GM12878 (cell line): ENCODE data around the gene RAB25. TPM values are rescaled to one million over a fixed set of nuclear protein-coding genes. Genes with fewer than 3 reads are reported as not detected.
"Not testable (repeated sequence)": the region's sequence is repeated elsewhere in the genome, so short reads cannot be mapped to it uniquely, and the experiment has no call there.

ENCODE experiments used
- ATAC-seq: fragments of 200-7000 bp; cut with Tn5 transposase; 3 replicates; pipeline ENCODE4 v1.9.1; 2020; ENCODE audit warnings: mild to moderate bottlenecking, moderate library complexity
- BruUV-seq: library from RNA; stranded (reverse); fragments of 400-500 nt; replicated peaks from 2 replicates; lab custom pipeline; 2021; lab: Mats Ljungman, UMichigan
- CTCF ChIA-PET: fragments of 300-600 bp; sonication (Branson Sonifier 250); formaldehyde crosslinking; extraction: SDS; loops from one replicate; lab custom pipeline; 2021; ENCODE audit warnings: inconsistent platforms; lab: Yijun Ruan, JAX
- POLR2A ChIA-PET: fragments of 350-600 bp; formaldehyde crosslinking; extraction: SDS; loops from one replicate; lab custom pipeline; 2021; ENCODE audit warnings: inconsistent platforms; lab: Charles Lee
- RAD21 ChIA-PET: fragments of 300-600 bp; sonication (Branson Sonifier 250); formaldehyde crosslinking; loops from one replicate; lab custom pipeline; 2023; ENCODE audit warnings: antibody characterized with exemption; ENCODE audit not compliant: unreplicated experiment; lab: Charles Lee
- SMC1A ChIA-PET: fragments of 300-600 bp; sonication (Branson Sonifier 250); formaldehyde crosslinking; loops from one replicate; lab custom pipeline; 2023; ENCODE audit not compliant: unreplicated experiment, uncharacterized antibody; lab: Charles Lee
- DNase-seq: peaks from one replicate; pipeline ENCODE4 v3.0.0-alpha.2; 2011; ENCODE audit warnings: low read depth, low spot score
- FAIRE-seq: peaks from 3 replicates; lab custom pipeline; 2011; peaks lifted over from hg19 to GRCh38; lab: Jason Lieb, UNC
- H2AFZ ChIP-seq: 2 replicates; pipeline ENCODE4 v1.6.0; 2011; ENCODE audit warnings: low read depth, low read length, control low read depth; ENCODE audit not compliant: control insufficient read depth
- H3K27ac ChIP-seq: 2 replicates; pipeline ENCODE4 v1.5.1; 2011; ENCODE audit warnings: control low read depth; ENCODE audit not compliant: control insufficient read depth, insufficient read depth
- H3K27me3 ChIP-seq, 2 experiments: replicated peaks in 1 of 2; 2 replicates each; pipeline versions ENCODE4 v1.6.0 to v1.6.1; 2011; ENCODE audit warnings: low read length in 1 of 2; ENCODE audit not compliant: control insufficient read depth in 2 of 2, insufficient read depth in 2 of 2
- H3K36me3 ChIP-seq, 2 experiments: 2 replicates each; pipeline ENCODE4 v1.5.1; 2011; ENCODE audit warnings: low read length in 1 of 2; ENCODE audit not compliant: control insufficient read depth in 2 of 2, insufficient read depth in 2 of 2
- H3K4me1 ChIP-seq: 2 replicates; pipeline ENCODE4 v1.6.1; 2011; ENCODE audit warnings: mild to moderate bottlenecking, low read length, moderate library complexity, mixed read lengths; ENCODE audit not compliant: control insufficient read depth, insufficient read depth
- H3K4me2 ChIP-seq: 2 replicates; pipeline ENCODE4 v1.6.0; 2011; ENCODE audit warnings: control low read depth; ENCODE audit not compliant: control insufficient read depth, insufficient read depth
- H3K4me3 ChIP-seq: fragments of 200-600 bp; sonication (generic); 2 replicates; pipeline ENCODE4 v1.5.1; 2016
- H3K79me2 ChIP-seq: 2 replicates; pipeline ENCODE4 v1.6.0; 2011; ENCODE audit warnings: low read length; ENCODE audit not compliant: control insufficient read depth, insufficient read depth
- H3K9ac ChIP-seq: 2 replicates; pipeline ENCODE4 v1.8.0; 2011; ENCODE audit warnings: low read length, control low read depth, mixed read lengths; ENCODE audit not compliant: control insufficient read depth, insufficient read depth
- H3K9me3 ChIP-seq: replicated peaks from 3 replicates; pipeline ENCODE4 v1.5.1; 2011; ENCODE audit warnings: mild to moderate bottlenecking, low read length; ENCODE audit not compliant: control insufficient read depth, insufficient read depth
- H4K20me1 ChIP-seq: 2 replicates; pipeline ENCODE4 v1.6.0; 2011; ENCODE audit not compliant: control insufficient read depth, insufficient read depth
- WGBS: methylation state at CpG from one replicate; pipeline ENCODE4 v1.1.6; 2016; ENCODE audit warnings: low lambda C conversion rate; ENCODE audit not compliant: insufficient replicate concordance, insufficient coverage; ENCODE audit errors: missing lambda C conversion rate; 5-methylcytosine and 5-hydroxymethylcytosine counted together
- in situ Hi-C: fragments of 300-500 bp; cut with MboI; formaldehyde crosslinking; loops from 9 replicates; pipeline ENCODE4 v1.14.3; 2018; ENCODE audit warnings: mixed read lengths
- intact Hi-C: fragments of 100-400 bp; cut with micrococcal nuclease; formaldehyde crosslinking; loops from one replicate; pipeline ENCODE4 v1.14.2; 2022; ENCODE audit not compliant: unreplicated experiment
- polyA plus RNA-seq, 11 experiments: library from polyadenylated mRNA; depleted of rRNA in 4 of 11; unstranded in 6 of 11; stranded (reverse) in 5 of 11; fragments of >200 nt; fragmentation: Nextera tagmentation in 4 of 11; fragmentation: Illumina TruSeq in 1 of 11; extraction: Ambion mirVana in 4 of 11; extraction: Trizol in 1 of 11; gene quantifications; 1 replicate in 1 of 11; 2 replicates in 10 of 11; pipeline versions ENCODE4 v1.2.1 to v1.2.3, GENCODE V29; 2011 to 2016; ENCODE audit warnings: inconsistent platforms in 2 of 11, missing spikeins in 2 of 11, low read depth in 1 of 11
- total RNA-seq, 4 experiments: library from RNA; depleted of rRNA in 3 of 4; stranded (reverse); fragments of >200 nt in 3 of 4; fragmentation: Illumina TruSeq in 1 of 4; extraction: Trizol in 1 of 4; gene quantifications; 2 replicates each; pipeline versions ENCODE4 v1.2.1 to v1.2.3, GENCODE V29; 2013 to 2021
- TF ChIP-seq, protein P1 (sequence below): fragments of 450-650 bp; IDR thresholded peaks from 2 replicates; pipeline ENCODE4 v1.6.1; 2016; ENCODE audit warnings: mild to moderate bottlenecking

The RAB25 gene
- total and polyA plus RNA-seq, 10 of the 15 experiments (the other 5 are each of a cell fraction or from before 2014, with no cell fraction given) = 0.16 to 0.36 (median 0.22) TPM; not detected in 7

- in situ Hi-C loops, H3K27ac ChIP-seq, intact Hi-C loops, ATAC-seq, DNase-seq, H4K20me1 ChIP-seq, BruUV-seq, H3K9me3 ChIP-seq, H2AFZ ChIP-seq, H3K27me3 ChIP-seq, FAIRE-seq, H3K36me3 ChIP-seq: not testable (repeated sequence)
- 59% methylated on average over 5 of the region's 5 CpGs for WGBS
- H3K4me3 ChIP-seq = peak overlapping the region; percentile 94
- ChIA-PET POLR2A (interaction anchor here (0.6 to 12.7 kb wide), 7 partner anchors 8 to 96 kb away, joined by 3 to 128 read pairs (median 7); partner anchors contain the start of gene PMF1), CTCF (interaction anchor here (1.5 to 25.7 kb wide), 3 partner anchors 11 to 41 kb away, joined by 4 to 1294 read pairs (median 60); no protein-coding TSS in a partner anchor), SMC1A (interaction anchor here (1.2 to 23.6 kb wide), 3 partner anchors 12 to 34 kb away, joined by 3 to 874 read pairs (median 92); no protein-coding TSS in a partner anchor), RAD21 (interaction anchor here (10.4 to 22.2 kb wide), 2 partner anchors 11 to 19 kb away, joined by 105 to 695 read pairs; no protein-coding TSS in a partner anchor)
- H3K4me1 ChIP-seq = peaks cover 30% of the 10 kb centered on the region
- peak overlapping the region; percentile 73 for H3K4me2 ChIP-seq
- peak overlapping the region; percentile 86; the same call in 1 of the 2 replicates for H3K9ac ChIP-seq
- TF ChIP-seq, protein P1, sequence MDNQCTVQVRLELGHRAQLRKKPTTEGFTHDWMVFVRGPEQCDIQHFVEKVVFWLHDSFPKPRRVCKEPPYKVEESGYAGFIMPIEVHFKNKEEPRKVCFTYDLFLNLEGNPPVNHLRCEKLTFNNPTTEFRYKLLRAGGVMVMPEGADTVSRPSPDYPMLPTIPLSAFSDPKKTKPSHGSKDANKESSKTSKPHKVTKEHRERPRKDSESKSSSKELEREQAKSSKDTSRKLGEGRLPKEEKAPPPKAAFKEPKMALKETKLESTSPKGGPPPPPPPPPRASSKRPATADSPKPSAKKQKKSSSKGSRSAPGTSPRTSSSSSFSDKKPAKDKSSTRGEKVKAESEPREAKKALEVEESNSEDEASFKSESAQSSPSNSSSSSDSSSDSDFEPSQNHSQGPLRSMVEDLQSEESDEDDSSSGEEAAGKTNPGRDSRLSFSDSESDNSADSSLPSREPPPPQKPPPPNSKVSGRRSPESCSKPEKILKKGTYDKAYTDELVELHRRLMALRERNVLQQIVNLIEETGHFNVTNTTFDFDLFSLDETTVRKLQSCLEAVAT = peak; percentile 29; the same call in 1 of the 2 replicates
- H3K79me2 ChIP-seq = peaks cover 64% of the 10 kb centered on the region
These were observed 55.8 kb downstream of the RAB25 start for GRCh38 chr1:156116731-156117130.
